ENCODE data around the gene REC8.

The REC8 gene

GRCh38 chr14:24132061-24132685 is 39.7 kb upstream of the REC8 start:
- TF ChIP-seq CTCF (IDR thresholded peaks at IDR 0.05), result no peak
- Histone ChIP-seq H3K4me1 (ENCODE audit: control insufficient read depth in 1 of 2, insufficient read depth in 1 of 2, low read depth in 1 of 2, low read length in 1 of 2) (peaks cover 16 to 18% of the 10 kb centered on the region in 2 experiments), H3K27ac (no peak overlapping the region), H3K27me3 (no peaks in the 10 kb centered on the region), H3K4me3 (ENCODE audit: low read depth in 1 of 2, low read length in 1 of 2) (no peak overlapping the region), H3K36me3 (peaks cover 15% of the 10 kb centered on the region), H3K9me3 (no peaks in the 10 kb centered on the region)

GRCh38 chr14:24132976-24133375 is 38.9 kb upstream of the REC8 start:
- TF ChIP-seq CTCF (IDR thresholded peaks at IDR 0.05), result no peak

GRCh38 chr14:24133735-24134134 is 38.1 kb upstream of the REC8 start:
- H3K4me1 ChIP-seq (ENCODE audit: control insufficient read depth in 1 of 2, insufficient read depth in 1 of 2, low read depth in 1 of 2, low read length in 1 of 2), result peaks cover 19 to 25% of the 10 kb centered on the region in 2 experiments
- no peak overlapping the region for H3K27ac ChIP-seq
- no peaks in the 10 kb centered on the region for H3K9me3 ChIP-seq
- H3K4me3 ChIP-seq (ENCODE audit: low read depth in 1 of 2, low read length in 1 of 2), result no peak overlapping the region
- TF ChIP-seq CTCF (IDR thresholded peaks at IDR 0.05), result no peak
- no peaks in the 10 kb centered on the region for H3K27me3 ChIP-seq
- peaks cover 31% of the 10 kb centered on the region for H3K36me3 ChIP-seq

More at GRCh38 chr14:24132976-24133375, 38.9 kb upstream of the REC8 start:
- no peaks in the 10 kb centered on the region for H3K27me3 ChIP-seq
- H3K9me3 ChIP-seq, result no peaks in the 10 kb centered on the region
- no peak overlapping the region for H3K27ac ChIP-seq
- H3K4me3 ChIP-seq (ENCODE audit: low read depth in 1 of 2, low read length in 1 of 2), result no peak overlapping the region
- H3K4me1 ChIP-seq (ENCODE audit: control insufficient read depth in 1 of 2, insufficient read depth in 1 of 2, low read depth in 1 of 2, low read length in 1 of 2), result peaks cover 19 to 25% of the 10 kb centered on the region in 2 experiments
- peaks cover 23% of the 10 kb centered on the region for H3K36me3 ChIP-seq

- no peaks in the 10 kb centered on the region for H3K9me3 ChIP-seq
- peaks cover 28 to 37% of the 10 kb centered on the region in 2 experiments for H3K4me1 ChIP-seq (ENCODE audit: control insufficient read depth in 1 of 2, insufficient read depth in 1 of 2, low read depth in 1 of 2, low read length in 1 of 2)
- H3K27me3 ChIP-seq, result no peaks in the 10 kb centered on the region
- H3K36me3 ChIP-seq, result peaks cover 41% of the 10 kb centered on the region
- TF ChIP-seq CTCF (IDR thresholded peaks at IDR 0.05), result no peak
- H3K4me3 ChIP-seq (ENCODE audit: low read depth in 1 of 2, low read length in 1 of 2), result peak overlapping the region; percentile 88 to 98
- peak overlapping the region; percentile 94 for H3K27ac ChIP-seq
Observed at GRCh38 chr14:24135584-24135833, 36.4 kb upstream of the REC8 start.

- peak within 1 kb of the TSS; percentile 88 to 98 for H3K4me3 ChIP-seq (ENCODE audit: low read depth in 1 of 2, low read length in 1 of 2)
Observed at GRCh38 chr14:24135834-24136683, 35.8 kb upstream of the REC8 start, which contains the start of gene PSME1. Gene PSME1, plus strand, starts transcription at chr14:24136194. Its CDS starts 69 bp downstream, at chr14:24136263.

More at GRCh38 chr14:24135834-24136683, 35.8 kb upstream of the REC8 start, which contains the start of gene PSME1:
- peaks cover 39% of the 10 kb centered on the region for H3K36me3 ChIP-seq
- peaks cover 34 to 43% of the 10 kb centered on the region in 2 experiments for H3K4me1 ChIP-seq (ENCODE audit: control insufficient read depth in 1 of 2, insufficient read depth in 1 of 2, low read depth in 1 of 2, low read length in 1 of 2)
- H3K9me3 ChIP-seq, result no peaks in the 10 kb centered on the region
- H3K27ac ChIP-seq, result peak within 1 kb of the TSS; percentile 94
- no peaks in the 10 kb centered on the region for H3K27me3 ChIP-seq
- TF ChIP-seq CTCF (IDR thresholded peaks at IDR 0.05), result peak; percentile 43
